Thyroid gland (tissue), 4 donors: ENCODE measurements around the gene NLRP9. TPM values are rescaled to one million over a fixed set of nuclear protein-coding genes. Genes with fewer than 3 reads are reported as not detected.

Source experiments
- DNase-seq, 2 donors: peaks; one replicate each; pipeline ENCODE4 v3.0.0-alpha.2; 2019
- H3K27ac ChIP-seq, 3 donors: fragments of 200-600 bp; sonication (generic); 1 replicate in 2 of 3; 2 replicates in 1 of 3; pipeline ENCODE4 v1.5.1; 2016 to 2019; ENCODE audit warnings: mild to moderate bottlenecking in 1 of 3, moderate library complexity in 1 of 3
- H3K27me3 ChIP-seq: fragments of 200-600 bp; sonication (generic); one replicate; pipeline ENCODE4 v1.5.1; 2019
- H3K36me3 ChIP-seq, 2 donors: fragments of 200-600 bp; sonication (generic); one replicate each; pipeline ENCODE4 v1.5.1; 2016 to 2019
- H3K4me1 ChIP-seq, 2 donors: fragments of 200-600 bp; sonication (generic); one replicate each; pipeline ENCODE4 v1.5.1; 2017 to 2019
- H3K4me3 ChIP-seq, 3 donors: fragments of 200-600 bp; sonication (generic); replicated peaks in 1 of 3; 1 replicate in 2 of 3; 2 replicates in 1 of 3; pipeline ENCODE4 v1.5.1; 2016; ENCODE audit warnings: mild to moderate bottlenecking in 1 of 3
- H3K9me3 ChIP-seq: fragments of 200-600 bp; sonication (generic); one replicate; pipeline ENCODE4 v1.5.1; 2017
- POLR2A ChIP-seq, 2 donors: fragments of 450-650 bp; IDR thresholded peaks; one replicate each; pipeline ENCODE4 v1.6.1; 2017; ENCODE audit warnings: antibody characterized with exemption in 2 of 2, mild to moderate bottlenecking in 2 of 2, moderate library complexity in 1 of 2
- WGBS, 2 donors: methylation state at CpG; one replicate each; pipeline ENCODE4 v1.1.5; 2017; 5-methylcytosine and 5-hydroxymethylcytosine counted together
- intact Hi-C: fragments of 100-400 bp; cut with DNase I; formaldehyde crosslinking; loops from one replicate; pipeline ENCODE4 v1.15.1; 2023
- total RNA-seq, 4 donors: library from RNA; depleted of rRNA; stranded (reverse); fragments of >200 nt; gene quantifications; one replicate each; pipeline ENCODE4 v1.2.3, GENCODE V29; 2016
- TF ChIP-seq, protein P1 (sequence below), 6 experiments: fragments of 200-600 bp in 3 of 6; fragments of 450-650 bp in 3 of 6; sonication (generic) in 3 of 6; IDR thresholded peaks; one replicate each; pipeline ENCODE4 v1.5.1; 2016 to 2019; ENCODE audit warnings: antibody characterized with exemption in 6 of 6, mild to moderate bottlenecking in 2 of 6, inconsistent platforms in 1 of 6, moderate library complexity in 1 of 6

The NLRP9 gene
- total RNA-seq, 4 donors from 2014 or later = not detected

- H3K27me3 ChIP-seq = no peaks in the 10 kb centered on the region
- H3K27ac ChIP-seq = no peak overlapping the region
- 87 to 88% methylated on average over 13 of the region's 13 CpGs for WGBS, 2 donors
- intact Hi-C loops = no loop called here
- H3K4me1 ChIP-seq = no peaks in the 10 kb centered on the region
- peaks cover 9 to 11% of the 10 kb centered on the region in 2 donors for H3K36me3 ChIP-seq
- TF ChIP-seq POLR2A (IDR thresholded peaks at IDR 0.05) = no peak
- TF ChIP-seq, protein P1, sequence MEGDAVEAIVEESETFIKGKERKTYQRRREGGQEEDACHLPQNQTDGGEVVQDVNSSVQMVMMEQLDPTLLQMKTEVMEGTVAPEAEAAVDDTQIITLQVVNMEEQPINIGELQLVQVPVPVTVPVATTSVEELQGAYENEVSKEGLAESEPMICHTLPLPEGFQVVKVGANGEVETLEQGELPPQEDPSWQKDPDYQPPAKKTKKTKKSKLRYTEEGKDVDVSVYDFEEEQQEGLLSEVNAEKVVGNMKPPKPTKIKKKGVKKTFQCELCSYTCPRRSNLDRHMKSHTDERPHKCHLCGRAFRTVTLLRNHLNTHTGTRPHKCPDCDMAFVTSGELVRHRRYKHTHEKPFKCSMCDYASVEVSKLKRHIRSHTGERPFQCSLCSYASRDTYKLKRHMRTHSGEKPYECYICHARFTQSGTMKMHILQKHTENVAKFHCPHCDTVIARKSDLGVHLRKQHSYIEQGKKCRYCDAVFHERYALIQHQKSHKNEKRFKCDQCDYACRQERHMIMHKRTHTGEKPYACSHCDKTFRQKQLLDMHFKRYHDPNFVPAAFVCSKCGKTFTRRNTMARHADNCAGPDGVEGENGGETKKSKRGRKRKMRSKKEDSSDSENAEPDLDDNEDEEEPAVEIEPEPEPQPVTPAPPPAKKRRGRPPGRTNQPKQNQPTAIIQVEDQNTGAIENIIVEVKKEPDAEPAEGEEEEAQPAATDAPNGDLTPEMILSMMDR (IDR thresholded peaks at IDR 0.05) = no peak
- no peak for DNase-seq
- no peaks in the 10 kb centered on the region for H3K9me3 ChIP-seq
- H3K4me3 ChIP-seq = no peak overlapping the region
Observed at GRCh38 chr19:55702131-55702627, 36.0 kb downstream of the NLRP9 start.

DNA sequence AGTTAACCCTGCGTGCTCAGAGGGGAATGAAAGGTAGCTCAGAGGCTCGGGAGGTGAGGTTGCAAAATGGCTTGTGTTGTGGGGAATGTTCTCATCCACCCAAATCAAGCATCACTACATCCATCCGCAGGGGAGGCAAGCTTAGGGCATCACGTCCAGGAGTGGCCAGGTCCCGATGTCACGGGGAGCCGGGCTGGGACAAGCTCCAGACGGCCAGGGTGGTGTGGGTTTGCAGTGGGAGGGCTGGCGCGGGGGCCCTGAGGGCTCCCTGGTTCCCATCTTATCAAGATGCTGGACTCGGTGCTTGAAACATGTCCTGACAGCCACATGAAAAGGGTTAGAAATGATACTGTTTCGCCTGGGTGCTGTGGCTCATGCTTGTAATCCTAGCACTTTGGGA is 37.4 kb downstream of the NLRP9 start:
- Histone ChIP-seq H3K4me1 (no peaks in the 10 kb centered on the region), H3K4me3 (no peak overlapping the region), H3K27me3 (no peaks in the 10 kb centered on the region), H3K36me3 (peaks cover 22 to 24% of the 10 kb centered on the region in 2 donors), H3K27ac (no peak overlapping the region), H3K9me3 (no peaks in the 10 kb centered on the region)
- no peak for TF ChIP-seq POLR2A (IDR thresholded peaks at IDR 0.05)
- TF ChIP-seq, protein P1 (IDR thresholded peaks at IDR 0.05) = no peak
- WGBS, 2 donors = 82 to 95% methylated on average over 10 to 12 of the region's 12 CpGs
- intact Hi-C loops = no loop called here
- no peak for DNase-seq

DNA sequence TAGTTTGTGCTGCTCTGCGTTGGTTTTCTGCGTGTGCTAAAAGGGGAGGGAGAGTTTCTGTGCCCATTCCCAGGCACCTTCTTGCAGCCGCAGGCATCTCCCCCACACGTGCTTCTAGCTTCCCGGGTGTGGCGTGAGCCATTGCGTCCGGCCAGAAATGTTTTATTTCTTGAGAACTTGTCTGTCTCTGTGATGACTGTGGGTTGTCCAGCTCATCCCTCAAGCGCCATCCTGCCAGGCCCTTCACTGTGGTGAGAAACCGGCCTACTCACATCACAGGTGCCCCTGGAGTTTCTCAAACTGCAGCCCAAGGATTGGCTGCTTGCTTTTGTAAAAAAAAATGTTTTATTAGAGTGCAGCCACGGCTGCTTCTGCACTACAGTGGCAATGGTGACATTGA is 39.0 kb downstream of the NLRP9 start:
- intact Hi-C loops = no loop called here
- no peaks in the 10 kb centered on the region for H3K27me3 ChIP-seq
- H3K4me1 ChIP-seq = no peaks in the 10 kb centered on the region
- no peak overlapping the region for H3K4me3 ChIP-seq
- H3K27ac ChIP-seq = no peak overlapping the region
- WGBS, 2 donors = 91 to 94% methylated on average over 11 of the region's 11 CpGs
- TF ChIP-seq, protein P1 (IDR thresholded peaks at IDR 0.05) = no peak
- no peak for TF ChIP-seq POLR2A (IDR thresholded peaks at IDR 0.05)
- H3K9me3 ChIP-seq = no peaks in the 10 kb centered on the region
- no peak for DNase-seq
- peaks cover 38 to 40% of the 10 kb centered on the region in 2 donors for H3K36me3 ChIP-seq

- intact Hi-C loops = no loop called here
- TF ChIP-seq, protein P1 (IDR thresholded peaks at IDR 0.05) = no peak
- Histone ChIP-seq H3K27me3 (no peaks in the 10 kb centered on the region), H3K4me1 (no peaks in the 10 kb centered on the region), H3K4me3 (no peak overlapping the region), H3K27ac (no peak overlapping the region), H3K36me3 (peaks cover 46 to 49% of the 10 kb centered on the region in 2 donors), H3K9me3 (no peaks in the 10 kb centered on the region)
- 88 to 95% methylated on average over 17 of the region's 17 CpGs for WGBS, 2 donors
- DNase-seq = no peak
Observed at GRCh38 chr19:55698256-55698655, 39.9 kb downstream of the NLRP9 start.

DNA sequence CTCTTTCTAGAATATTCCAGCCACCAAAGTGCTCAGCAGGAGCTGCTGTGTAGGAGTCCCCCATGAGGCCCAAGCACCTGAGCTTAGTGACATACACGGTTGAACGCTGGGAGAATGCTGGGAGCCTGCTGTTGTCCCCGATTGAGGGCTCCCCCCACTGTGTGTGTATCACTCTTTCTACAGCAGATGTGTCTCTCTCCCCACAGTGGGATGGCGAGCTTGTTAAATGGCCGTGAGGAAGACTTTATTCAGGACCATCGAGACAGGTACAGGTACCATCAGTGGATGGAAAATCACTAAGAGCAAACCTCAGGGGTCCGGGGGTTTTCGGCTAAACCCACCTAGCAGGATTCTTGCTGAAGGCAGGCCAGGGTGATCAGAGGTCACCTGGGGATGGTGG is 40.5 kb downstream of the NLRP9 start:
- no peak overlapping the region for H3K27ac ChIP-seq
- TF ChIP-seq, protein P1 (IDR thresholded peaks at IDR 0.05) = no peak
- TF ChIP-seq POLR2A (IDR thresholded peaks at IDR 0.05) = no peak
- H3K9me3 ChIP-seq = no peaks in the 10 kb centered on the region
- no peak overlapping the region for H3K4me3 ChIP-seq
- WGBS, 2 donors = 90 to 94% methylated on average over 8 of the region's 8 CpGs
- H3K27me3 ChIP-seq = no peaks in the 10 kb centered on the region
- H3K36me3 ChIP-seq = peaks cover 52 to 54% of the 10 kb centered on the region in 2 donors
- intact Hi-C loops = no loop called here
- DNase-seq = no peak
- H3K4me1 ChIP-seq = no peaks in the 10 kb centered on the region
